ENCODE measurements around the gene OGDH.

GRCh38 chr7:44616545-44616944, 10.1 kb downstream of the OGDH start:
- no peak for TF ChIP-seq CTCF (IDR thresholded peaks at IDR 0.05; ENCODE audit: low read depth, low read length, poor library complexity, severe bottlenecking)
- TF ChIP-seq EZH2phosphoT487 (IDR thresholded peaks at IDR 0.05; ENCODE audit: borderline replicate concordance, low read length): no peak

Measured in DOHH2 (cell line).